Pancreas (tissue), 10 donors: ENCODE results near the gene DSG4. TPM values are rescaled to one million over a fixed set of nuclear protein-coding genes. Genes with fewer than 3 reads are reported as not detected.
"Not testable (repeated sequence)": the region's sequence is repeated elsewhere in the genome, so short reads cannot be mapped to it uniquely, and the experiment has no call there.

ENCODE experiments used
- ATAC-seq, 4 donors: fragments of 200-7000 bp; cut with Tn5 transposase; one replicate each; pipeline versions ENCODE4 v1.8.0 to v1.9.1; 2020; ENCODE audit warnings: mild to moderate bottlenecking in 4 of 4, moderate library complexity in 4 of 4
- DNase-seq, 6 donors: peaks; one replicate each; pipeline ENCODE4 v3.0.0-alpha.2; 2020
- FAIRE-seq: peaks from 2 replicates; lab custom pipeline; 2012; peaks lifted over from hg19 to GRCh38; lab: Jason Lieb, UNC
- H3K27ac ChIP-seq, 4 donors: fragments of 200-600 bp; sonication (generic); 1 replicate in 3 of 4; 2 replicates in 1 of 4; pipeline versions ENCODE4 v1.5.0 to v1.8.0; 2020
- H3K27me3 ChIP-seq, 4 donors: fragments of 200-600 bp; one replicate each; pipeline ENCODE4 v1.8.0; 2021
- H3K36me3 ChIP-seq, 3 donors: fragments of 200-600 bp; sonication (generic) in 1 of 3; one replicate each; pipeline versions ENCODE4 v1.5.0 to v1.8.0; 2020 to 2021
- H3K4me1 ChIP-seq, 3 donors: fragments of 200-600 bp; one replicate each; pipeline ENCODE4 v1.8.0; 2021
- H3K4me3 ChIP-seq, 4 donors: fragments of 200-600 bp; sonication (generic) in 2 of 4; one replicate each; pipeline versions ENCODE4 v1.5.0 to v1.8.0; 2020 to 2021
- H3K9me3 ChIP-seq, 4 donors: fragments of 200-600 bp; one replicate each; pipeline ENCODE4 v1.8.0; 2021
- CTCF ChIP-seq, 4 donors: fragments of 200-600 bp; sonication (generic) in 3 of 4; IDR thresholded peaks; one replicate each; pipeline versions ENCODE4 v1.5.0 to v1.8.0; 2021; ENCODE audit warnings: antibody characterized with exemption in 4 of 4
- WGBS, 2 donors: extraction: QIAGEN DNeasy Blood & Tissue Kit; methylation state at CpG; one replicate each; pipeline ENCODE4 v1.1.7; 2013; 5-methylcytosine and 5-hydroxymethylcytosine counted together
- intact Hi-C, 3 donors: fragments of 100-400 bp; cut with DNase I; formaldehyde crosslinking; loops; one replicate each; pipeline versions ENCODE4 v1.11.1 to v1.14.2; 2022
- polyA plus RNA-seq, 2 donors: library from polyadenylated mRNA; stranded (reverse); fragments of 200-250 nt; gene quantifications; one replicate each; pipeline ENCODE4 v1.2.3, GENCODE V29; 2013
- total RNA-seq, 6 donors: library from RNA; stranded (reverse); fragmentation: NEBNext Ultra II Directional in 4 of 6; extraction: Animal tissue kit (Norgen Biotek cat#: 25700) in 4 of 6; gene quantifications; one replicate each; pipeline versions ENCODE4 v1.2.1 to v1.2.4, GENCODE V29; 2021 to 2023
- donor health status: healthy with polysubstance abuse.
- donor health status: DM: no; HTN: no; CAD: no; lungs with moderate emphysema.
- donor health status: DM: no; HTN: no; CAD: no.
- donor health status: control.
- donor health status: control.
- donor health status: Bipolar disorder and iron deficiency.
- donor health status: DM: yes; HTN: yes; CAD: no.
- donor health status: DM: no; HTN: no; CAD: no.
- donor health status: DM: no; HTN: no; CAD: no.
- donor health status: DM: yes; HTN: yes; CAD: no.

The DSG4 gene, protein sequence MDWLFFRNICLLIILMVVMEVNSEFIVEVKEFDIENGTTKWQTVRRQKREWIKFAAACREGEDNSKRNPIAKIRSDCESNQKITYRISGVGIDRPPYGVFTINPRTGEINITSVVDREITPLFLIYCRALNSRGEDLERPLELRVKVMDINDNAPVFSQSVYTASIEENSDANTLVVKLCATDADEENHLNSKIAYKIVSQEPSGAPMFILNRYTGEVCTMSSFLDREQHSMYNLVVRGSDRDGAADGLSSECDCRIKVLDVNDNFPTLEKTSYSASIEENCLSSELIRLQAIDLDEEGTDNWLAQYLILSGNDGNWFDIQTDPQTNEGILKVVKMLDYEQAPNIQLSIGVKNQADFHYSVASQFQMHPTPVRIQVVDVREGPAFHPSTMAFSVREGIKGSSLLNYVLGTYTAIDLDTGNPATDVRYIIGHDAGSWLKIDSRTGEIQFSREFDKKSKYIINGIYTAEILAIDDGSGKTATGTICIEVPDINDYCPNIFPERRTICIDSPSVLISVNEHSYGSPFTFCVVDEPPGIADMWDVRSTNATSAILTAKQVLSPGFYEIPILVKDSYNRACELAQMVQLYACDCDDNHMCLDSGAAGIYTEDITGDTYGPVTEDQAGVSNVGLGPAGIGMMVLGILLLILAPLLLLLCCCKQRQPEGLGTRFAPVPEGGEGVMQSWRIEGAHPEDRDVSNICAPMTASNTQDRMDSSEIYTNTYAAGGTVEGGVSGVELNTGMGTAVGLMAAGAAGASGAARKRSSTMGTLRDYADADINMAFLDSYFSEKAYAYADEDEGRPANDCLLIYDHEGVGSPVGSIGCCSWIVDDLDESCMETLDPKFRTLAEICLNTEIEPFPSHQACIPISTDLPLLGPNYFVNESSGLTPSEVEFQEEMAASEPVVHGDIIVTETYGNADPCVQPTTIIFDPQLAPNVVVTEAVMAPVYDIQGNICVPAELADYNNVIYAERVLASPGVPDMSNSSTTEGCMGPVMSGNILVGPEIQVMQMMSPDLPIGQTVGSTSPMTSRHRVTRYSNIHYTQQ
- total RNA-seq: not detected
- not detected for polyA plus RNA-seq

GRCh38 chr18:31376477-31376876, at the start of gene DSG4:
TSS of gene DSG4 (plus strand) at chr18:31376777. CDS start at chr18:31376912, 135 bp downstream.
- DNase-seq (no peak), FAIRE-seq (no peak)

DNA sequence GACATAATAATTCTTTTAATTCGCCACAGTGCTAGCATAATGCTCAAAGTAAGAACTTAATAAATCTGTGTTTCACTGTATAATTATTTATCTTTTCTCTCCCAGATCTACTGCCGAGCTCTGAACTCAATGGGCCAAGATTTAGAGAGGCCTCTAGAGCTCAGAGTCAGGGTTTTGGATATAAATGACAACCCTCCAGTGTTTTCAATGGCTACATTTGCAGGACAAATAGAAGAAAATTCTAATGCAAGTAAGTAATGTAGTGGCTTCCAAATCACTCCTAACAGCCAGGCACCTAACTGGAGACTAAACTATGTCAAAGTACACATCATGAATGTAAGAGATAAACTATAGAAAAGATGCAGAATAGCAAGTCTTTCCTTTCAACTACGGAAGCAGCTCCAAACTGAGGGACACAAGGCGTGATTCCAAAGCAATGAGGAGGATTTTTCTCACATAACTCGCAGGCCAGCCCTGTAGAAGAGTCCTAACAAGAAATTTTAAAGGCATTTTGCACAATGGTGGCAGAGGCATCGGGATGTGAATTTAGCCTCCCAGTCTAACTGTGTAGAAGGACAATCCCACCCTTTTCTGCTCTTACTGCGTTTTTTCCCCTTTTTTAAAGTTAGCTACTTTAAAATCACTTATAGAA, 46.7 kb upstream of the DSG4 start:
- ATAC-seq: no peak
- intact Hi-C loops: no loop called here
- Histone ChIP-seq H3K4me1 (no peaks in the 10 kb centered on the region), H3K27me3 (no peaks in the 10 kb centered on the region), H3K4me3 (no peak overlapping the region), H3K9me3 (no peaks in the 10 kb centered on the region), H3K36me3 (no peaks in the 10 kb centered on the region), H3K27ac (no peak overlapping the region)
- no peak for FAIRE-seq
- 73 to 80% methylated on average over 7 of the region's 7 CpGs for WGBS, 2 donors
- no peak for DNase-seq
- no peak for TF ChIP-seq CTCF (IDR thresholded peaks at IDR 0.05)

More at GRCh38 chr18:31376477-31376876, at the start of gene DSG4:
- no peaks in the 10 kb centered on the region for H3K27me3 ChIP-seq
- no peak for ATAC-seq
- no peak within 1 kb of the TSS for H3K27ac ChIP-seq
- no peaks in the 10 kb centered on the region for H3K4me1 ChIP-seq
- intact Hi-C loops: no loop called here
- no peaks in the 10 kb centered on the region for H3K9me3 ChIP-seq
- H3K36me3 ChIP-seq: no peaks in the 10 kb centered on the region
- TF ChIP-seq CTCF (IDR thresholded peaks at IDR 0.05): no peak
- H3K4me3 ChIP-seq: no peak within 1 kb of the TSS
- WGBS, 2 donors: 83 to 92% methylated on average over 3 of the region's 3 CpGs

GRCh38 chr18:31343454-31343853, 33.1 kb upstream of the DSG4 start:
- intact Hi-C loops: no loop called here
- H3K4me1 ChIP-seq: no peaks in the 10 kb centered on the region
- no peaks in the 10 kb centered on the region for H3K36me3 ChIP-seq
- no peak for FAIRE-seq
- no peak for ATAC-seq
- H3K27me3 ChIP-seq: no peaks in the 10 kb centered on the region
- WGBS, 2 donors: 78 to 86% methylated on average over 4 of the region's 4 CpGs
- H3K4me3 ChIP-seq: no peak overlapping the region
- H3K9me3 ChIP-seq: no peaks in the 10 kb centered on the region
- no peak for DNase-seq
- TF ChIP-seq CTCF (IDR thresholded peaks at IDR 0.05): no peak
- H3K27ac ChIP-seq: no peak overlapping the region

DNA sequence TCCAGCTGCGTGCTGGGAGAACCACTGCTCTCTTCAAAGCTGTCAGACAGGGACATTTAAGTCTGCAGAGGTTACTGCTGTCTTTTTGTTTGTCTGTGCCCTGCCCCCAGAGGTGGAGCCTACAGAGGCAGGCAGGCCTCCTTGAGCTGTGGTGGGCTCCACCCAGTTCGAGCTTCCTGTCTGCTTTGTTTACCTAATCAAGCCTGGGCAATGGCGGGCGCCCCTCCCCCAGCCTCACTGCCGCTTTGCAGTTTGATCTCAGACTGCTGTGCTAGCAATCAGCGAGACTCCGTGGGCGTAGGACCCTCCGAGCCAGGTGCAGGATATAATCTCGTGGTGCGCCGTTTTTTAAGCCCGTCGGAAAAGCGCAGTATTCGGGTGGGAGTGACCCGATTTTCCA, 23.2 kb upstream of the DSG4 start:
- H3K36me3 ChIP-seq, DNase-seq, H3K27ac ChIP-seq, FAIRE-seq, H3K27me3 ChIP-seq, H3K4me1 ChIP-seq, H3K9me3 ChIP-seq, ATAC-seq, intact Hi-C loops, H3K4me3 ChIP-seq: not testable (repeated sequence)
- 40 to 55% methylated on average over 2 to 4 of the region's 17 CpGs for WGBS, 2 donors

DNA sequence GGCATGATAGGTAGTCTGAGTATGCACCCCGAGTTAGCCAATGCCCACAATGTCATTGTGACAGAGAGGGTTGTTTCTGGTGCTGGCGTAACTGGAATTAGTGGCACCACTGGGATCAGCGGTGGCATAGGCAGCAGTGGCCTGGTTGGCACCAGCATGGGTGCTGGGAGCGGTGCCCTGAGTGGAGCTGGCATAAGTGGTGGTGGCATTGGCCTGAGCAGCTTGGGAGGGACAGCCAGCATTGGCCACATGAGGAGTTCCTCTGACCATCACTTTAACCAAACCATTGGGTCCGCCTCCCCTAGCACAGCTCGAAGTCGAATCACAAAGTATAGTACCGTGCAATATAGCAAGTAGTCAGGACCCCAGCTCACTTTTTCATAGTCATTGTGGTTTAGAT, 21.6 kb upstream of the DSG4 start:
- no peaks in the 10 kb centered on the region for H3K27me3 ChIP-seq
- no peaks in the 10 kb centered on the region for H3K9me3 ChIP-seq
- no peak overlapping the region for H3K27ac ChIP-seq
- WGBS, 2 donors: 90 to 96% methylated on average over 8 of the region's 8 CpGs
- no peak for DNase-seq
- FAIRE-seq: no peak
- TF ChIP-seq CTCF (IDR thresholded peaks at IDR 0.05): no peak
- no peak for ATAC-seq
- H3K36me3 ChIP-seq: no peaks in the 10 kb centered on the region
- intact Hi-C loops: no loop called here
- no peak overlapping the region for H3K4me3 ChIP-seq
- no peaks in the 10 kb centered on the region for H3K4me1 ChIP-seq
